ENCODE results near the gene MTX1. TPM values are rescaled to one million over a fixed set of nuclear protein-coding genes. Genes with fewer than 3 reads are reported as not detected.
"Not testable (repeated sequence)": the region's sequence is repeated elsewhere in the genome, so short reads cannot be mapped to it uniquely, and the experiment has no call there.

The MTX1 gene
- total RNA-seq, 2 donors from 2014 or later, result 47.3 to 63.2 TPM

- peaks cover 18% of the 10 kb centered on the region for H3K4me1 ChIP-seq (ENCODE audit: control insufficient read depth, insufficient read depth, low read length)
- H3K9ac ChIP-seq (ENCODE audit: extremely low read depth, low read length, poor library complexity, severe bottlenecking), result no peak overlapping the region
- Mint-ChIP-seq H3K27me3 (ENCODE audit: insufficient read depth) (peaks cover 10% of the 10 kb centered on the region), H3K4me1 (peaks cover 20% of the 10 kb centered on the region), H3K36me3 (ENCODE audit: low read depth) (no peaks in the 10 kb centered on the region), H3K9me3 (no peaks in the 10 kb centered on the region), H3K27ac (peak overlapping the region; percentile 89), H3K4me3 (peak overlapping the region; percentile 46)
- 77 to 86% methylated on average over 8 to 14 of the region's 14 CpGs for WGBS, 2 experiments (ENCODE audit: insufficient coverage in 1 of 2, insufficient read length in 1 of 2)
- TF ChIP-seq CTCF (conservative IDR thresholded peaks at IDR 0.05), result no peak
- H3K27me3 ChIP-seq (ENCODE audit: control insufficient read depth, insufficient read depth, low read length, poor library complexity, severe bottlenecking), result no peaks in the 10 kb centered on the region
- no peaks in the 10 kb centered on the region for H3K36me3 ChIP-seq (ENCODE audit: control insufficient read depth, insufficient read depth, low read length)
- no peak overlapping the region for H3K27ac ChIP-seq (ENCODE audit: low read depth, low read length)
- no peak overlapping the region for H3K4me3 ChIP-seq (ENCODE audit: low read length)
- no peak for DNase-seq
- H3K9me3 ChIP-seq (ENCODE audit: control insufficient read depth, low read length), result no peaks in the 10 kb centered on the region
Measured at GRCh38 chr1:155186794-155187455, 21.6 kb upstream of the MTX1 start.

- Mint-ChIP-seq H3K27ac (no peak overlapping the region), H3K4me3 (no peak overlapping the region), H3K36me3 (ENCODE audit: low read depth) (no peaks in the 10 kb centered on the region), H3K9me3 (no peaks in the 10 kb centered on the region), H3K4me1 (peaks cover 26% of the 10 kb centered on the region), H3K27me3 (ENCODE audit: insufficient read depth) (peaks cover 15% of the 10 kb centered on the region)
- peaks cover 18% of the 10 kb centered on the region for H3K4me1 ChIP-seq (ENCODE audit: control insufficient read depth, insufficient read depth, low read length)
- no peak overlapping the region for H3K9ac ChIP-seq (ENCODE audit: extremely low read depth, low read length, poor library complexity, severe bottlenecking)
- H3K27me3 ChIP-seq (ENCODE audit: control insufficient read depth, insufficient read depth, low read length, poor library complexity, severe bottlenecking), result no peaks in the 10 kb centered on the region
- no peak overlapping the region for H3K4me3 ChIP-seq (ENCODE audit: low read length)
- no peaks in the 10 kb centered on the region for H3K9me3 ChIP-seq (ENCODE audit: control insufficient read depth, low read length)
- H3K27ac ChIP-seq (ENCODE audit: low read depth, low read length), result no peak overlapping the region
- WGBS, 2 experiments (ENCODE audit: insufficient coverage in 1 of 2, insufficient read length in 1 of 2), result 89 to 91% methylated on average over 16 of the region's 16 CpGs
- no peak for TF ChIP-seq CTCF (conservative IDR thresholded peaks at IDR 0.05)
- no peaks in the 10 kb centered on the region for H3K36me3 ChIP-seq (ENCODE audit: control insufficient read depth, insufficient read depth, low read length)
- peak; percentile 47 for DNase-seq
Measured at GRCh38 chr1:155187456-155187891, 21.0 kb upstream of the MTX1 start.

GRCh38 chr1:155188268-155188667, 20.2 kb upstream of the MTX1 start:
- Mint-ChIP-seq H3K27me3 (ENCODE audit: insufficient read depth) (peaks cover 15% of the 10 kb centered on the region), H3K9me3 (no peaks in the 10 kb centered on the region), H3K4me3 (no peak overlapping the region), H3K36me3 (ENCODE audit: low read depth) (no peaks in the 10 kb centered on the region), H3K4me1 (peaks cover 27% of the 10 kb centered on the region), H3K27ac (peak overlapping the region; percentile 2)
- Histone ChIP-seq H3K27ac (ENCODE audit: low read depth, low read length) (no peak overlapping the region), H3K4me1 (ENCODE audit: control insufficient read depth, insufficient read depth, low read length) (peaks cover 18% of the 10 kb centered on the region), H3K27me3 (ENCODE audit: control insufficient read depth, insufficient read depth, low read length, poor library complexity, severe bottlenecking) (no peaks in the 10 kb centered on the region), H3K9me3 (ENCODE audit: control insufficient read depth, low read length) (no peaks in the 10 kb centered on the region), H3K9ac (ENCODE audit: extremely low read depth, low read length, poor library complexity, severe bottlenecking) (no peak overlapping the region), H3K36me3 (ENCODE audit: control insufficient read depth, insufficient read depth, low read length) (no peaks in the 10 kb centered on the region), H3K4me3 (ENCODE audit: low read length) (no peak overlapping the region)
- TF ChIP-seq CTCF (conservative IDR thresholded peaks at IDR 0.05), result no peak
- 90 to 91% methylated on average over 4 to 14 of the region's 14 CpGs for WGBS, 2 experiments (ENCODE audit: insufficient coverage in 1 of 2, insufficient read length in 1 of 2)
- DNase-seq, result no peak

- WGBS, 2 experiments (ENCODE audit: insufficient coverage in 1 of 2, insufficient read length in 1 of 2), result 93 to 98% methylated on average over 13 to 21 of the region's 45 CpGs
Measured at GRCh38 chr1:155189926-155190325, 18.6 kb upstream of the MTX1 start.

More at GRCh38 chr1:155189926-155190325, 18.6 kb upstream of the MTX1 start:
- H3K4me1 Mint-ChIP-seq, result peaks cover 35% of the 10 kb centered on the region
- H3K4me3 ChIP-seq (ENCODE audit: low read length); H3K9me3 Mint-ChIP-seq; DNase-seq; H3K9me3 ChIP-seq (ENCODE audit: control insufficient read depth, low read length); H3K36me3 Mint-ChIP-seq (ENCODE audit: low read depth); H3K27me3 ChIP-seq (ENCODE audit: control insufficient read depth, insufficient read depth, low read length, poor library complexity, severe bottlenecking); H3K27me3 Mint-ChIP-seq (ENCODE audit: insufficient read depth); H3K27ac ChIP-seq (ENCODE audit: low read depth, low read length); H3K27ac Mint-ChIP-seq; H3K4me3 Mint-ChIP-seq; H3K9ac ChIP-seq (ENCODE audit: extremely low read depth, low read length, poor library complexity, severe bottlenecking); H3K36me3 ChIP-seq (ENCODE audit: control insufficient read depth, insufficient read depth, low read length): not testable (repeated sequence)
- peaks cover 16% of the 10 kb centered on the region for H3K4me1 ChIP-seq (ENCODE audit: control insufficient read depth, insufficient read depth, low read length)

Data from endodermal cell (in vitro differentiated cells).